GM13977 (cell line): ENCODE results near the gene GAB3.

Experiments
- DNase-seq: peaks from one replicate; pipeline ENCODE4 v3.0.0; 2012; ENCODE audit warnings: low spot score
- CTCF ChIP-seq: IDR thresholded peaks from 2 replicates; pipeline ENCODE4 v1.5.1; 2012; ENCODE audit warnings: mild to moderate bottlenecking, control low read depth; ENCODE audit not compliant: insufficient read depth; ENCODE audit errors: extremely low read depth, missing control alignments
- in situ Hi-C: fragments of 300-500 bp; cut with MboI; formaldehyde crosslinking; loops from one replicate; pipeline ENCODE4 v1.12.0; 2022; ENCODE audit warnings: low sequenced_read_pairs, low pct_unique_long_range_greater_than_20kb, mixed read lengths, inconsistent platforms; ENCODE audit not compliant: unreplicated experiment

GAB3 gene

GRCh38 chrX:154751669-154752271 is 893 bp upstream of the GAB3 start:
- DNase-seq, result no peak
- no peak for TF ChIP-seq CTCF
- in situ Hi-C loops, result no loop called here

- in situ Hi-C loops, result no loop called here
- TF ChIP-seq CTCF, result no peak
- no peak for DNase-seq
These were observed 359 bp upstream of the GAB3 start for GRCh38 chrX:154751203-154751668.

GRCh38 chrX:154749856-154750255 is 1.0 kb downstream of the GAB3 start:
- no peak for TF ChIP-seq CTCF
- in situ Hi-C loops, result loop anchor here (25.0 kb wide), 1 partner anchor 163 kb away; the partner anchor contains the start of gene CTAG1A

GRCh38 chrX:154748712-154749339 is 2.1 kb downstream of the GAB3 start:
- DNase-seq, result peak; percentile 57
- in situ Hi-C loops, result loop anchor here (25.0 kb wide), 1 partner anchor 162 kb away; the partner anchor contains the start of gene CTAG1A
- TF ChIP-seq CTCF, result peak; percentile 70

More at GRCh38 chrX:154749856-154750255, 1.0 kb downstream of the GAB3 start:
- no peak for DNase-seq

GRCh38 chrX:154742613-154743012 is 8.3 kb downstream of the GAB3 start:
- in situ Hi-C loops, result loop anchor here (25.0 kb wide), 1 partner anchor 155 kb away; the partner anchor contains the start of gene CTAG1A
- DNase-seq, result no peak
- TF ChIP-seq CTCF, result no peak

- no peak for DNase-seq
- in situ Hi-C loops, result loop anchor here (25.0 kb wide), 1 partner anchor 153 kb away; the partner anchor contains the start of gene CTAG1A
- TF ChIP-seq CTCF, result no peak
These were observed 10.9 kb downstream of the GAB3 start for GRCh38 chrX:154739952-154740465.
